Kidney (tissue), 14 donors: ENCODE measurements around the gene MST1. TPM values are rescaled to one million over a fixed set of nuclear protein-coding genes. Genes with fewer than 3 reads are reported as not detected.

Experiments
- DNase-seq, 5 donors: peaks; one replicate each; pipeline ENCODE4 v3.0.0-alpha.2; 2013 to 2020
- FAIRE-seq: peaks from 2 replicates; lab custom pipeline; 2012; peaks lifted over from hg19 to GRCh38; lab: Jason Lieb, UNC
- H3K27ac ChIP-seq, 2 donors: one replicate each; pipeline ENCODE4 v1.7.0; 2013; ENCODE audit warnings: low read depth in 2 of 2, low read length in 2 of 2, inconsistent platforms in 1 of 2
- H3K27me3 ChIP-seq: one replicate; pipeline ENCODE4 v1.7.1; 2013; ENCODE audit warnings: low read length, inconsistent platforms; ENCODE audit not compliant: control insufficient read depth, insufficient read depth
- H3K36me3 ChIP-seq, 3 donors: one replicate each; pipeline versions ENCODE4 v1.7.0 to v1.7.1; 2013; ENCODE audit warnings: low read length in 3 of 3, control low read depth in 1 of 3, inconsistent platforms in 1 of 3; ENCODE audit not compliant: insufficient read depth in 3 of 3, control insufficient read depth in 2 of 3
- H3K4me1 ChIP-seq, 3 donors: one replicate each; pipeline versions ENCODE4 v1.7.0 to v1.7.1; 2013; ENCODE audit warnings: low read length in 3 of 3, inconsistent platforms in 1 of 3, low read depth in 1 of 3; ENCODE audit not compliant: control insufficient read depth in 2 of 3, insufficient read depth in 2 of 3
- H3K4me3 ChIP-seq, 3 donors: one replicate each; pipeline versions ENCODE4 v1.7.0 to v1.8.1; 2013; ENCODE audit warnings: low read length in 3 of 3, control low read depth in 1 of 3, inconsistent platforms in 1 of 3
- H3K9ac ChIP-seq, 3 donors: one replicate each; pipeline versions ENCODE4 v1.7.0 to v1.7.1; 2013; ENCODE audit warnings: low read length in 3 of 3, control low read depth in 1 of 3, inconsistent platforms in 1 of 3
- H3K9me3 ChIP-seq, 3 donors: one replicate each; pipeline versions ENCODE4 v1.7.0 to v1.7.1; 2013; ENCODE audit warnings: low read length in 3 of 3, control low read depth in 1 of 3, inconsistent platforms in 1 of 3; ENCODE audit not compliant: control insufficient read depth in 2 of 3, insufficient read depth in 1 of 3
- CTCF ChIP-seq: IDR thresholded peaks from 3 replicates; pipeline ENCODE4 v1.5.1; 2012; ENCODE audit warnings: mild to moderate bottlenecking, moderate library complexity, borderline replicate concordance; ENCODE audit not compliant: insufficient read depth; ENCODE audit errors: extremely low read depth
- intact Hi-C: fragments of 100-400 bp; cut with DNase I; formaldehyde crosslinking; loops from one replicate; pipeline ENCODE4 v1.11.1; 2022
- polyA plus RNA-seq: library from polyadenylated mRNA; stranded (reverse); fragments of 350-450 nt; fragmentation: Illumina TruSeq; extraction: RNeasy Lipid Tissue Mini Kit (QIAGEN cat#74804); gene quantifications from one replicate; pipeline ENCODE4 v1.2.3, GENCODE V29; 2014; ENCODE audit warnings: low read depth, low replicate concordance; ENCODE audit not compliant: insufficient read depth
- total RNA-seq: library from RNA; stranded (reverse); fragmentation: NEBNext Ultra II Directional; extraction: Animal tissue kit (Norgen Biotek cat#: 25700); gene quantifications from one replicate; pipeline ENCODE4 v1.2.1, GENCODE V29; 2021
- donor health status: control.
- donor health status: control.
- donor health status: control.
- donor health status: control.
- donor health status: control.
- donor health status: DM: yes; HTN: yes; CAD: no.
- donor health status: Normal renal cell carcinoma (clear cell type).

The MST1 gene
- total and polyA plus RNA-seq, 2 donors from 2014 or later = 77.3 to 152 TPM

DNA sequence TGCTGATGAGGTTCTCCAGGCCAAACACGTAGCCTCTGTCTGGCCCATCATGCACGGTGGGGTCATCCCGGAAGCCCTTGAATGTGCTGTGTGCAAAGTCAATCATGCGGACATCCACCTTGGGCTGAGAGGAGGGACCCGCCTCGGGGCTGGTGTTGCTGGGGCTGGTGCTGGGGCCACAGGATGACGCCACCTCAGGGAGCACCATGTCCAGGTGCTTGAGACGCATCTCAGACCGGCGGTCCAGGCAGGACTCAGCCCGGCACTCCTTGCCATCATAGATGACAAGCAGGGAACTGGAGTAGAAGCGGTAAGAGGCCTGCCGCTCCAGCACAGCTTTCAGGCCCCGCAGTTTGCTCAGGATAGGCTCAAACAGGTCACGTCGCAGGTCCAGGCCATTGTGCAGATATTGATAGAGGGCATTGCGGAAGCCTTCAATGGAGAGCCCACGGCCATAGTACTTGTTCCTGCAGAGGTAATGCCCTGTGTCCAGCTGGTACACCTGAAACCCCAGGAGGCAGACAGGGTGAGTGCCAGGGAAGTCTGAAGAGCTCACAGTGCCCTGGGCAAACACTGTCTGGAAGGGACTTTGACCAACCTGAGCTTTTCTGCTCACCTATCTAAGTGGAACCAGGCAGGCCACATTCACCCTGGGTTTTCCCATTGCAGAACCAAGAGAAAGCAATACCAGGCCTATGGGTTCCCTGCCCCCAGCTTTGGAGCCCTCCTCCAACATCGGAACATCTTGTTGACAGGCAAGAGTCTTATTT is 38.1 kb upstream of the MST1 start:
- Histone ChIP-seq H3K9ac (no peak overlapping the region), H3K36me3 (peaks cover 8 to 32% (median 16%) of the 10 kb centered on the region in 3 donors), H3K27me3 (no peaks in the 10 kb centered on the region), H3K9me3 (no peaks in the 10 kb centered on the region), H3K27ac (no peak overlapping the region), H3K4me1 (peaks cover 0 to 24% (median 12%) of the 10 kb centered on the region in 3 donors), H3K4me3 (no peak overlapping the region)
- intact Hi-C loops = no loop called here
- no peak for TF ChIP-seq CTCF
- DNase-seq (no peak), FAIRE-seq (no peak)

GRCh38 chr3:49725906-49726681 is 36.8 kb upstream of the MST1 start:
- Histone ChIP-seq H3K4me1 (peaks cover 0 to 27% (median 12%) of the 10 kb centered on the region in 3 donors), H3K4me3 (no peak overlapping the region), H3K27ac (peak overlapping the region in 1 of 2 donors; percentile 3), H3K9me3 (no peaks in the 10 kb centered on the region), H3K27me3 (no peaks in the 10 kb centered on the region), H3K9ac (peak overlapping the region in 1 of 3 donors; percentile 8), H3K36me3 (peaks cover 4 to 27% (median 14%) of the 10 kb centered on the region in 3 donors)
- DNase-seq (peak in 2 of 5 donors; percentile 33 to 74), FAIRE-seq (no peak)
- intact Hi-C loops = no loop called here
- no peak for TF ChIP-seq CTCF

GRCh38 chr3:49724586-49724985 is 35.3 kb upstream of the MST1 start:
- DNase-seq (peak in 2 of 5 donors; percentile 75 to 79), FAIRE-seq (no peak)
- Histone ChIP-seq H3K27ac (peak overlapping the region; percentile 84 to 93), H3K4me1 (peaks cover 0 to 27% (median 12%) of the 10 kb centered on the region in 3 donors), H3K36me3 (peaks cover 2 to 26% (median 16%) of the 10 kb centered on the region in 3 donors), H3K4me3 (peak overlapping the region; percentile 44 to 69 (median 49)), H3K9ac (peak overlapping the region in 2 of 3 donors; percentile 63 to 86), H3K9me3 (no peaks in the 10 kb centered on the region), H3K27me3 (no peaks in the 10 kb centered on the region)
- intact Hi-C loops = no loop called here
- no peak for TF ChIP-seq CTCF
